ENCODE results near the gene ADAM33.

ADAM33 gene

DNA sequence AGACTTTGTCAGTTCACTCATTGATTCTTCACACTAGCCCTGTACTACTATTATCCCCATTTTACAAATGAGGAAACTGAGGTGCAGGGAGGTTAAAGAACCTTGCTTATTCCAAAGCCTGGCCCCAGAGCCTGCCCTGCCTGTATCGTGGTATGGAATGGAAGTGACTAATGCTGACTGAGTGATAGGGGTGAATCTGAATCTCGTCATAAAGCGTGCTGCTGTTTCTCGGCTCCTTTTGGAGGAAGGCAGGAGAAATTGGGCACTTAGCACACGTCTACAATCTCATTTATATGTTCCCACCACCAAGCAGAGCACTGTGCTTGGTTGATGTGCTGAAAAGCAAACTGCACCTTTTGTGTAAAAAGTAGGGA, 35.8 kb downstream of the ADAM33 start:
- DNase-seq (ENCODE audit: low spot score) = no peak

DNA sequence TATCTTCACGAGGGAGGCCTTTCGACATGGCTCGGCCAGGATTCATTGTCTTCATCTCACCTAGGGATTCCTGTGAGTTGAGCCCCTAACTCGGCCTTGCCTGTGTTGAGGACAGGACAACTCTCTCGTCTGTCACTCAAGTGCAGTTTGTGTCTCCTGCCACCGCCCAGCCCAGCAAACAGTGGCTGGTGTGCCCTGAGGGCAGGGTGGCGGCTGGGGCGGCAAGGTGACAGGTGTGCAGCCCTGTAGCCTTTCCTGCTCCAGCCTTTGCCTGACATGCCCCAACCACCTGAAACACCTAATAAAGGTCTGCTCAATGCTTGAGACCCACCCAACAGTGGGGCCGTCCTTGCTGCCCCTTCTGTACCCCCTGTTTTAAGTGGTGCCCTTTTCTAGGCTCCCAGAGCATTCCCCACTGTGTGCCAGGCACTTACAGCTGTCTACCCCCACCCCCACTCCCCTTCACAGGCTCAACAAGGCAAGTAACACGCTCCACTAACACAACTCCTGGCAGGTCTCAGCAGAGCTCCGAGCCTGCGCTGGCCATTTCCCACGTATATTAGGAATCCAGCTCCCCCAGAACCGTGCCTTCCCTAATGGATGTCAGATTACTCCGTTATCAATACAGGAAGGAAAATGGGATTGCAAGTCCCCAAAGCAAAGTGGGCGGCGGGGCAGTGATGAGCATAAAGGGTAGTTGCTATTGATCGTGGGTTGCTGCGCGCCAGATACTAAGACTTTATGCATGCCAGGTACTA, 36.3 kb downstream of the ADAM33 start:
- DNase-seq (ENCODE audit: low spot score) = no peak

DNA sequence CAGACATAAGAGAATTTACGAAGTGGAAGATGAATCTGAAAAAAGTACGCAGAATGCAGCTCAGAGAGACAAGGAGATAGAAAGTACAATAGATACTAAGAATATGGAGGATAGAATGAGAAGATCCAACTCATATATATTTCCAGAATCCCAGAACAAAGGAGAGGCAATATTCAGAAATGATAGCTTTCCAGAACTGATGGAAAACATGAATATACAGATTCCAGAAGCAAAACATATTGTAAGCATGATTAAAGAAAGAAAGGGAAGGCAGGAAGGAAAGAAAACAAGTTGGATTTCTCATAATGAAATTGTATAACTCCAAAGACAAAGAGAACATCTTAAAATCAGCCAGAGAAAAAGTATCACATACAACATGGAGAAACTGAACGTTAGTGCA, 41.6 kb downstream of the ADAM33 start:
- no peak for DNase-seq (ENCODE audit: low spot score)

DNA sequence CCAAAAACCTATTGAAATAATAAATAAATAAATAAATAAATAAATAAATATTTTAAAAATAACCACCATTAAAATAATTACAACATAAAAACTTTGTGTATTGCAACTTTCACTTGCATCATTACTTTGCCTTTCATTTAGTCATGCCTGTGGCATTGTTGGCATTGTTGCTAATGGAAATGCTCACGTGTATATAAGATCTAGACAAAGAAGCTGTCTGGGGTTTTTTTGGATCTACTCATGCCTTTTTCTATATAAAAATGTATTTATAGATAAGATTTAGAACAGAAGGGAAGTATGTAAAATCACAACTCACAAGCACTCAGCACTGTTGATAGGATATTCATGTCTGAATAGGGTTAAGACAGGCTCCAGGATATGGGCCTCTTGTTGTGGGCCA, 46.5 kb downstream of the ADAM33 start:
- no peak for DNase-seq (ENCODE audit: low spot score)

DNA sequence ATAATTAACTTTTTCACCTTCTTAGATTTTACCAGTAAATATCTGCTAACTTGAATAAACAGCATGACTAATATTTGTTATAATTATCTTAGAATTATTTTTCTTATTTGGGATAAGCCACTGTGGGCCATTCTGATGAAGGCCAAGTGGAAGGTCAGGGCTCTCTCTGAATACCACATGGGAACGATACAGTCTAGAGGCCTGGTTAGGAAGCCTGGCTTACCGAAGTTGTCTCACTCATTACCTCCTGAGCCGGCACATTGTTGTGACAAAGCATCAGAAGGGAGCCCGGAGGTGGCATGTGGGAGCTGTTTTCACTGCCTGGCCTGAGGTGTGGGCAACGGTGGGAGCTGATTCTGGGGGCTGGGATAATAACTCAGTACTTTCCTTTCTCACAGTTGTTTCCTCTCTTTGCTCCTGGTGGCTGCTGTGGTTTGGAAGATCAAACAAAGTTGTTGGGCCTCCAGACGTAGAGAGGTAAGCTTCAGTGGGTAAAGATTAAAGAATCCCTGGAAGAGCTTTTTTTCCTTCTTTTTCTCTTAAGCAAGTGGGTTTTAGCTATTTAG, 47.8 kb downstream of the ADAM33 start:
- DNase-seq (ENCODE audit: low spot score) = no peak

DNA sequence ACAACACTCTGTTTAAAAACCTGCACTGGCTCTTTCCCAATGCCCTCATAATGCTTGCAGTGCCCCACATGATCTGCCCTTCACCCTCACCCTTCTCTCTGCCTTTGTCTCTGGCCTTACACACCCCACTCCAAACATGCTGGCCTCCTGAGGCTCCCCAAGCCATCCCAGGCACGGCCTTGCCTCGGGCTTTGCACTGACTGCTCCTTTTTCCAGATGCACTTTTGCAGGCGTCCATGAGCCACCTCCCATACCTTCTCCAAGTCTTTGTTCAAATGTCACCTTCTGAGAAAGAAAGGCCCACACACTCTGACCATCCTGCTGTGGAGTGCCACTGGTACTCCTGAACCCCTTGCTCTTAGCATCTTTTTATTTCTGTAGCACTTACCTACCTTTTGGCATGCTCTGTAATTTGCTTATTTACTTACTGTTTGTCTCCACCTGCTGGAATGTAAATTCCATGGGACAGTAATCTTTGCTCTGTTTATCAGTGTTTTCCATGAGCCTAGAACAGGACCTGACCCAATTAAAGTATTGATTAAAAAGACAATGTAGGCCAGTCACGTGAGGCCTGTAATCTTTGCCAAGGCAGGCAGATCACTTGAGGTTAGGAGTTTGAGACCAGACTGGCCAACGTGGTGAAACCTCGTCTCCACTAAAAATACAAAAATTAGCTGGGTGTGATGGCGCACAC, 49.4 kb downstream of the ADAM33 start:
- no peak for DNase-seq (ENCODE audit: low spot score)

DNA sequence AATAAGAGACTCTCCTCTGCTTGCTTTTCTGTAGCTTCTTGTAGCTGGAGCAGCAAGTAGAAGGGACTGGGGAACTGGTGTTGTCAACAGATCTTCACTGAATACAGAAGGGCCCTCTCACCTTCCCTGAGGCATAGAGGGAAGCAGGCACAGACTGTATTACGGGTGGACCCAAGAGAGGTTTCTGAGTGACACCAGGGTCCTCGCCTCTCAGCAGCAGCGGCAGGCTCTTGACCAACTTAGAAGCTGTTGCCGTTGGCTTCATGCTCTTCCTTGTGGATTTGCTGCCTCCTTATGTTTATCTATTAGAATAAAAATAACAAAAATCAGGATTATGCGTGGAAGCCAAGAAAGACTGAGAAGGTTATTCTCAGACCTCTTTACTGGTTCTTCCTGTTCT, 50.3 kb downstream of the ADAM33 start:
- no peak for DNase-seq (ENCODE audit: low spot score)

DNA sequence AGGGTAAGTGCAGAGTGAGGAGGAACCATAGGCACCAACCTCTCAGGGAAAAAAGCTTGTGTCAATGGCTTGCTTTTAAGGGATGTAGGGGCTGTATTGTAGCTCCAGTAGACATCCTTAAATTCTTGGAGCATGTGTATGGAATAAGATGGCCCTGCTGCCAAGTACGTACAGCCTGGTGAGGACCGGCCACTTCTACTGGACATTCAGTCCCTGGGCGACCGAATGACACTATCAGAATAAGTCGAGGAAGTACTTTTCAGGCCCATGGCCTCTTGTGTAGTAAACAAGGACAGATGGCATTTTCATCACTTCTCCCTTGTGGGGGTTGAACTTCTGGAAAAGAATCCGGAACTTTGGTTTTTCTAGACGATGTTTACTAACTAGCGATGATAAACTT, 51.4 kb downstream of the ADAM33 start:
- no peak for DNase-seq (ENCODE audit: low spot score)

DNA sequence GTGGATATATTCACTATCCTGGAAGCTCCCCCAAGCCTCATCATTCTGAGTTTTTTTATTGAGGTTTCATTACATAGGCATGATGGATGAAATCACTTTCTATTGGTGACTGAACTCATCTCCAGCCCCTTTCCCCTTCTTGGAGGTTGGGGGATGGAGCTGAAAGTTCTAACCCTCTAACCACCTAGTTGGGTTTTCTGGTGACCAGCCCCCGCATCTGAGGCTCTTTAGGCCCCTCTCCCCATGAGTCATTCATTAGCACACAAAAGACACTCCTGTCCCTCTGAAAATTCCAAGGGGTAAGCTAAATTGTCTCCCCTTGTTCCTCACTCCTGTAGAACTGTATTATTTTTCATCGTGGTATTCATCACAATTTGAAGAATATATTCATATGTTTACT, 51.9 kb downstream of the ADAM33 start:
- no peak for DNase-seq (ENCODE audit: low spot score)

DNA sequence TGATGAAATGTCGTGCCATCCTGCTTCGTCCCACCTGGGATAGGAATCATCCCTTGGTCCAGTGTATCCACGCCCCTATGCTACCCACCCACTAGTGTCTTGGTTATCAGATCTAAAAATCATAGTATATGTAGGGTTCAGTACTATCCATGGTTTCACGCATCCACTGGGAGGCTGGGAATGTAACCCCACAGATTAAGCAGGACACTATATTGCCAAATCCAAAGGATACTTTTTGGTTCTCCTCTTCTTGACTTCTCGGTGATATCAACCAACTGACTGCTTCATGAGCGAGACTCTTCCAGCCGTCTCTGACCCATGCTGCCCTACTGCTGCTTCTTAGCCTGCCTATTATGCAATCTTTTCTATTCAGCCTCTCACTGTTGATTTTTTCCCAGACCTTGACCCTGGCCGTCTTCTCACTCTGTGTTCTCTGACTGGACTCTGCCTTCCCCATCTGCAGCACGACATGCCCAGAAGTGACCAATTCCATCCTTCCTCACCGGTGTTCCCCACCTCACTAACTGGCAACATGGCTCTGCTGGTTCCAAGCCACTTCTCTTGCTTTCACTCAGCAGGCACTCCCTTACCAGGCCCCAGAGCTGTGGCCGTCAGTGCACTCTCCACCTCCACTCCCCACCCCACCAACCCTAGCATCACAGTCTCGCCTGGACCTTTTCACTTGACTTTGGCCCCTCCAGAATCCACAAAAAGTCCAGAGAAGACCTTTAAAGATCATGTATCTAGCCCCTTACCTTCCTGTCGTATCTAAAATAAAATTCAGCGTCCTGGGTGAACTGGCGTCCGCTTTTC, 53.1 kb downstream of the ADAM33 start:
- DNase-seq (ENCODE audit: low spot score) = no peak

DNA sequence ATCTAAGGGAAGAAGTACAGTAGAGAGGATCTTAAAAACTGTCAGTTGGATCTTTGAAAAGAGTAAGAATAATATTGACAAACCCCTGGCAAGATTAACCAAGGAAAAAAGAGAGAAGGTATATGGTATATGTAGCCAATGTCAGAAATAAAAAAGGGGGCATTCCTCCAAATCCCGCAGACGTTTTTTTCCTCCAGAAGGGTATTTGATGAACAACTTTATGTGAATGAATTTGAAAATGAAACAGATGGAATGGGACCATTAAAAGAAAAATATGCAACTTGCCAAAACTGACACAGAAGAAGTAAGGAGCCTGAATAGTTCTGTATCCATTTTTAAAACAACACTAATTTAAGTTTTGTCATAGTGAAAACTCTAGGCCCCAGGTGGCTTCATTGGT, 54.3 kb downstream of the ADAM33 start:
- no peak for DNase-seq (ENCODE audit: low spot score)

DNA sequence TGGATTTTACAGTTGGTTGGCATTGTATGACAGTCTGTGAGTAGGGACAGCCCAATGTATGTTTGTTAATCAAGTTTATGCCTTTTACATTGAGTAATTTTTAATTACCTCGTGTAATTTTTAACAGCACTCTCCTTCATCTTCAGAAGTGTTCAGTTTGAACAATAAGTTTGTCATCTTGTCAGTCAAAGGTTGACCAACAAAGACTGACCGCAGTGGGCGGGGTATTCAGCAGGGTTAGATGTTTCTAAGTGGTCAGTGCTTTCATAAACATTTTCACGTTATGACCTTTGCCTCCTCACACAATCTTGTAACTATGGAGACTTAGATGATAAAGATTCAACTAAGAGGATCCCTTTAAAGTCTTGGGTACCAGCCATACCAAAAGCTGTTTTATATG, 59.4 kb downstream of the ADAM33 start:
- DNase-seq (ENCODE audit: low spot score) = no peak

DNA sequence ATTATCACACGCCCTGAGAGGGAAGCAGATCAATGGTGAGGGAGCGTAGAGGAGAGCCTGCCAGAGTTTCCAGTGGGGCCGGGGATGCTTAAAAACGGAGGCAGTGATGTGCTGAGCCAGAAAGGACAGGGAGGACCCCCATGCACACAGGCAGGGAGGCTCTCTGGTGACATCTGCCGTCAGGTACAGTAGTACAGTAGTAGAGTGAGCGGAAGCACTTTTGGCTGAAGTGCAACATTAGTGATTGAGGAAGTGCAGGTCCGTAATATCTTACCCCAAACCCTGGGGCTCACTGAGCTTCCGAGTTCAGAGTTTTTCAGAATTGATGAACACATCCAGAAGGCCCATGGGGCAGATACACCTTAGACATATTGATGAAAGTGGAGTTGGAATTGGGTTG, 60.7 kb downstream of the ADAM33 start:
- no peak for DNase-seq (ENCODE audit: low spot score)
